WERI-Rb-1 (cell line): ENCODE measurements around the gene NCAN.

Experiments
- DNase-seq: peaks from one replicate; pipeline ENCODE4 v3.0.0-alpha.2; 2020
- H3K27ac ChIP-seq: fragments of 250-450 bp; sonication (Bioruptor Pico); 2 replicates; pipeline ENCODE4 v1.5.1; 2020; ENCODE audit warnings: mild to moderate bottlenecking, moderate library complexity
- H3K27me3 ChIP-seq: fragments of 250-450 bp; sonication (Bioruptor Pico); 2 replicates; pipeline ENCODE4 v1.5.1; 2021; ENCODE audit warnings: mild to moderate bottlenecking, low read depth, moderate library complexity; ENCODE audit not compliant: insufficient read depth, severe bottlenecking
- H3K36me3 ChIP-seq: fragments of 250-450 bp; sonication (Bioruptor Pico); 2 replicates; pipeline ENCODE4 v1.5.1; 2020; ENCODE audit warnings: mild to moderate bottlenecking, moderate library complexity
- H3K4me3 ChIP-seq: 2 replicates; pipeline ENCODE4 v1.5.1; 2011; ENCODE audit warnings: low read depth, mild to moderate bottlenecking, control low read depth, low read length
- H3K9me3 ChIP-seq: fragments of 250-450 bp; sonication (Bioruptor Pico); 2 replicates; pipeline ENCODE4 v1.5.1; 2021; ENCODE audit warnings: mild to moderate bottlenecking, moderate library complexity; ENCODE audit not compliant: severe bottlenecking
- TF ChIP-seq, protein P1 (sequence below): IDR thresholded peaks from 2 replicates; pipeline ENCODE4 v1.5.1; 2011; ENCODE audit warnings: low read depth, mild to moderate bottlenecking, control low read depth, inconsistent platforms, low read length

Gene NCAN

DNA sequence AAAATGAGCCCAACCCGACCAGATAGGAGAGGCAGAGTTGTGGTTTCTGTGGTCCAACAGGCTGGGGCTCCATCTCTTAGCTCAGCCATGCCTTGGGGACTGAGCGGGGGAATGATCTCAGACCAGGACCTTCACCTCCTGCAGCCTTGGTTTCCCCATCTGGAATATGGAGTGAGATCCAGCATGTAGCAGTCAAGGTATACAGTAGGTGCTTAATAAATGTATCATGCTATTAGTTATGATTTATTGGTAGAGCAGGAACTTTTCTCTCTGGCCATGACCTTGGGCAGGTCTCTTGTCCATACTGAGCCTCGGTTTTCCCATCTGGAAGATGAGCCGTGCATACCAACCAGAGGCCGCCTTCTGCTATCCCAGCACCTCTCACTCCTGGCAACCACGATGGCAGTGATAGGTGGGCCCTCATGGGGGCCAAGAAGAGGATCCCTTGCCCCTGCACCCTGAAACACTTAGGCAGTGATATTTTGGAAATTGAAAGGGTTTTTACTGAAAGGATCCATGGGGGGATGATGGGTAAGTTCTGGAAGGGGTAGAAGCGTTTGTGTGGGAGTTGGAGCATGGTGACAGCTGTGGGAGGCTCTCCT is 52.2 kb downstream of the NCAN start:
- peaks cover 4% of the 10 kb centered on the region for H3K9me3 ChIP-seq
- DNase-seq: no peak
- no peak overlapping the region for H3K27ac ChIP-seq
- H3K4me3 ChIP-seq: no peak overlapping the region
- peaks cover 10% of the 10 kb centered on the region for H3K27me3 ChIP-seq
- TF ChIP-seq, protein P1, sequence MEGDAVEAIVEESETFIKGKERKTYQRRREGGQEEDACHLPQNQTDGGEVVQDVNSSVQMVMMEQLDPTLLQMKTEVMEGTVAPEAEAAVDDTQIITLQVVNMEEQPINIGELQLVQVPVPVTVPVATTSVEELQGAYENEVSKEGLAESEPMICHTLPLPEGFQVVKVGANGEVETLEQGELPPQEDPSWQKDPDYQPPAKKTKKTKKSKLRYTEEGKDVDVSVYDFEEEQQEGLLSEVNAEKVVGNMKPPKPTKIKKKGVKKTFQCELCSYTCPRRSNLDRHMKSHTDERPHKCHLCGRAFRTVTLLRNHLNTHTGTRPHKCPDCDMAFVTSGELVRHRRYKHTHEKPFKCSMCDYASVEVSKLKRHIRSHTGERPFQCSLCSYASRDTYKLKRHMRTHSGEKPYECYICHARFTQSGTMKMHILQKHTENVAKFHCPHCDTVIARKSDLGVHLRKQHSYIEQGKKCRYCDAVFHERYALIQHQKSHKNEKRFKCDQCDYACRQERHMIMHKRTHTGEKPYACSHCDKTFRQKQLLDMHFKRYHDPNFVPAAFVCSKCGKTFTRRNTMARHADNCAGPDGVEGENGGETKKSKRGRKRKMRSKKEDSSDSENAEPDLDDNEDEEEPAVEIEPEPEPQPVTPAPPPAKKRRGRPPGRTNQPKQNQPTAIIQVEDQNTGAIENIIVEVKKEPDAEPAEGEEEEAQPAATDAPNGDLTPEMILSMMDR: no peak
- no peaks in the 10 kb centered on the region for H3K36me3 ChIP-seq

DNA sequence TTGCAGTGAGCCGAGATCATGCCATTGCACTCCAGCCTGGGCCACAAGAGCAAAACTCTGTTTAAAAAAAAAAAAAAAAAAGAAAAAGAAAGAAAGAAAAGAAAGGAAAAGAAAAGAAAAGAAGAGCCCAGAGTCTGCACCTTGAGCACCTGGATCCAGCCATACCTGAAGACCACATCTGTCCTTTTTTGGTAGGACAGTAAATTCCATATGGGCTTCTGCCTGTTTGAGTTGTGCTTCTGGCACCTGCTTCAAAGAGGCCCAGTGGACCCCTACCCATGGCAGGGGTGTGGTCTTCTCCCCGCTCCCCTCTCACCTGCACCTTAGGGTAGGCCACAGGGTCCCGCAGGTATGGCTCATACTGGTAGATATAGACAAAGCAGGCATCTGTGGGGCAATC is 55.5 kb downstream of the NCAN start:
- H3K36me3 ChIP-seq: no peaks in the 10 kb centered on the region
- no peak for DNase-seq
- no peaks in the 10 kb centered on the region for H3K9me3 ChIP-seq
- no peak overlapping the region for H3K27ac ChIP-seq
- H3K27me3 ChIP-seq: peaks cover 7% of the 10 kb centered on the region
- no peak overlapping the region for H3K4me3 ChIP-seq
- TF ChIP-seq, protein P1: no peak

DNA sequence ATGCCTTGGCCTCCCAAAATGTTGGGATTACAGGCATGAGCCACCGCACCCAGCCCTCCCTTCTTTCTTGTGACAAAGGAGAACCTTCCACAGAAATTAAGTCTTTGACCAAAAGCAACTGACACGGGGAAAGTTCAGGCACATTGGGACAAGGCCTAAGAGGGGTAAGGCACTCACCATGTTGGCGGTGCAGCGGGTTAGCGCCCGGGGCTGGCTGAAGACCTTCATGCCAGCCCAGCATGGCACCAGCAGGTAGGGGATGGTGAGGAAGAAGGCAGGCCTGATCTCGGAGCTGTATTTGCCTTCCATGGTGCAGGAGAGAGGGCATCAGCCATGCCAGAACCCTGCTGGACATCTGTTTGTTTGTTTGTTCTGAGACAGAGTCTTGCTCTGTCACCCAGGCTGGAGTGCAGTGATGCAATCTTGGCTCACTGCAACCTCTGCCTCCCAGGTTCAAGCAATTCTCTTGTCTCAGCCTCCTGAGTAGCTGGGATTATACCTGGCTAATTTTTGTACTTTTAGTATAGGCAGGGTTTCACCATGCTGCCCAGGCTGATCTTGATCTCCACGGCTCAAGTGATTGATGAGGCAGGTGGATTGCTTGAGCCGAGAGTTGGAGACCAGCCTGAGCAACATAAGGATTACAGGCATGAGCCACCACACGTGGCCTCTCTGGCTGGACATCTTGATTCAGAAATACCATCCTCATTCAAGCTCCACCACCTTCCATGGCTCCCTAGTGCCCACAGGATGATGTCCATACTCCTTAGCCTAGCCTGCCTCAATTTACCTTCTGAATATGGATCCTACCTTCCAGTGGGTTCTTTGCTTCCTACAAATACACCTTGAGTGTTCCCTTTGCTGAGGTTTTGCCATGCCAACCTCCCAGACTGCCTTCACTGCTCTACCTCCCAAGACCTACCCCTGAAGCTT is 57.0 kb downstream of the NCAN start:
- no peaks in the 10 kb centered on the region for H3K9me3 ChIP-seq
- H3K4me3 ChIP-seq: no peak overlapping the region
- no peak for DNase-seq
- TF ChIP-seq, protein P1: no peak
- H3K27ac ChIP-seq: no peak overlapping the region
- H3K36me3 ChIP-seq: no peaks in the 10 kb centered on the region
- H3K27me3 ChIP-seq: no peaks in the 10 kb centered on the region

DNA sequence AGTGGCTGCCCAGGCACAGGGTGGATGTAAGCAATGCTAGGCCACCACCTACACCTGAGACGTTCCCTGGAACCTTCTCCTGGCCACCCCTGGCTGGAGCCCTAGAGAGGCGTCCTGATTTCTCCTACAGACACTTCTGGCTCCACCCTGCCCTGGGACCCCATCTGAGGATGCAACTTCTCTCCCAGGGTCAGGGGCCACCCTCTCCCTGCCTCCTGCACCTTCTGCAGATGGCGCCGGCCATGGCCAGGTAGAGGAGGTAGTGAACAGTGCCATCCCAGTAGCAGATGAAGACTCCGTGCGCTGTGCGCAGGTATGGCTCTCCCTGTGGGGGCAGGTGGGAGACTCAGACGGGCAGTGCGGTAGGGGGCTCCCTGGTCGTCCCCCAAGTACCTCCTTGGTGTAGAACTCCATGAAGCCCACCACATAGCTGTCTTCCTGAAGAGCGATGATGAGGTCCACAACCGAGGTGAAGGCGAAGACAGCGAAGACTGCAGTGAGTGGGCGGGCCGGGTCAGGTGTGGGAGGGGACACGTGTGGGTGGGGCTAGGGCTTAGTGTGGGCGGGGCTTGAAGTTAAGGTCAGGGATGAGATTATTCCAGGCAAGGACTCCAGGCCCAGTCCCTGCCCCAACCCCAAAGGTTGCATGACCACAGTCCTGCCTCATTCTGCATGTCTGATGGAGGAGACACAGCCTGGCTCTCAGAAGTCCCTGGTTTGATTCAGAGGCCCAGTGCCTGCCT is 58.4 kb downstream of the NCAN start:
- DNase-seq: peak; percentile 40
- H3K27me3 ChIP-seq: no peaks in the 10 kb centered on the region

DNA sequence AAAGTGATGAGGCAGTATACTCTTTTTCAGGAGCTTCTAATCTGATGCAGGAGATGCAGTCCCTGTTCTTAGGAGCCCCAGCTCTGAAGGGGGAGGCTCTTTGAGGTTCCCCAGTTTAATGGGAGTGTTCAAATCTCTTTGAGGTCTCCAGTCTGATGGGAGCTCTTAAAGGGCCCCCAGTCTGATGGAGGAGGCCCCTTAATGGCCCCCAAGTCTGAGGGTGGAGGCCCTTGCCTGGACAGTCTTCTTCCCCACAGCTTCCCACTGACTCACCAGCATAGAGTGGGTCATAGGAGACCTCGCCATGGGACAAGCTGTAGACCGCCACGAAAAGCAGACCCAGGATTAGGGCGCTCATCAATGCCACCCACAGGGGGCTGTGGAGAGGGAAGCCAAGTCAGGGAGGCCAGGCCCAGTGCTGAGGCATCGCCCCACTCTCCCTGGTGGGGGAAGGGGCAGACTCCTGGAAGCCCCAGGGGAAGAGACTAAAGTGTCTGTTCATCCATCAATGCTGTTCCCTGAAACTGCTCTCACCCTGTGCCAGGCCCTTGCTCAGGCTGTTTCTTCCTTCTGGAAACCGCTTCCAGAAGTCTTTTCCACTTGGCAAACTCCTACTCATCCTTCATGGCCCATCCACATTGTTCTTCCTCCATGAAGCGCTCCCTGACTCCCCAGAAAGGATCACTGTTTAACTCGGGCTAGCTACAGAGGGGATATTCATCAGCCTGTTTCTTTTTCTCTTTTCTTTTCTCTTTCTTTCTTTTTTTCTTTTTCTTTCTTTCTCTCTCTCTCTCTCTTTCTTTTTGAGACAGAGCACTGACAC is 59.2 kb downstream of the NCAN start:
- no peak for DNase-seq
- TF ChIP-seq, protein P1: no peak
- H3K27me3 ChIP-seq: no peaks in the 10 kb centered on the region

More for the DNA sequence above, 58.4 kb downstream of the NCAN start:
- TF ChIP-seq, protein P1: no peak
- no peaks in the 10 kb centered on the region for H3K9me3 ChIP-seq
- peaks cover 4% of the 10 kb centered on the region for H3K36me3 ChIP-seq
- no peak overlapping the region for H3K27ac ChIP-seq
- H3K4me3 ChIP-seq: no peak overlapping the region

More for the DNA sequence above, 59.2 kb downstream of the NCAN start:
- Histone ChIP-seq H3K36me3 (peaks cover 12% of the 10 kb centered on the region), H3K27ac (no peak overlapping the region), H3K9me3 (no peaks in the 10 kb centered on the region), H3K4me3 (no peak overlapping the region)
